ENCODE data around the gene ZNF793.

The ZNF793 gene

DNA sequence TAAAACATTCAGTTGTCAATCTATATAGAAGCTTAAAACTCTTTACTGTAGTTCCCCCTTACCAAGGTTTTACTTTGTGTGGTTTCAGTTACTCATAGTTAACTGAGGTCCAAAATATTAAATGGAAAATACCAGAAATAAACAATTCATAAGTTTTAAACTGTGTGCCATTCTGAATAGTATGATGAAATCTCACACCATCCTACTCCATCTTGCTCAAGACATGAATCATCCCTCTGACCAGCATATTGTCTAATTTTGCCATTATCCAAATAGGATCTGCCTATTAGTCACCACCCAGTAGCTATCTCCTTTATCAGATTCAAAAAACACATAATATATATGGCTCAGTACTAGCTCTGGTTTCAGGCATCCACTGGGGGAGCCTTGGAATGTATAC, 65.5 kb downstream of the ZNF793 start:
- DNase-seq = no peak

DNA sequence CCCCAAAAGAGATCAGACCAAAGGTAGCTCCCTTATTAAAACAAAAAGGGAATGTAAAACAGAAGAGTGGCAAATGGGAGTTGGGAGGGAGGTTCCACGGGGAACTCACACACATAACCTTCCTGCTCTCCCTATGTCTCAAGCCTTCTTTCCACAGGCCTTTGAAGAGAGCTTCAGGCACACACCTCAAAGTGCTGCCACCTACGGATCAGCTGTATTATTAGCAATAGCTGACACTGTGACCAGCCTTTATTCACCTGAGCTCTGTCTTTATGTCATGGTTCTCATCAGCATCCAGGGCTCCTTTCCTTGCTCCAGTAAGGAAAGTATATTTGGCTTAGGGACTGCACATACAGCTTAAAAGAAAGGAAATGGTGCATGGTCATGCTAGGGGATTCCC, 76.6 kb downstream of the ZNF793 start:
- no peak for DNase-seq
